Neuronal stem cell (in vitro differentiated cells): Measurements from ENCODE around the gene VARS2.

Source experiments
- DNase-seq: peaks from one replicate; pipeline ENCODE4 v3.0.0-alpha.2; 2013; ENCODE audit warnings: low spot score
- H2AFZ ChIP-seq: one replicate; pipeline ENCODE4 v1.6.1; 2013; ENCODE audit warnings: mild to moderate bottlenecking, low read length, inconsistent platforms
- H2AK5ac ChIP-seq: 2 replicates; pipeline ENCODE4 v1.6.1; 2013; ENCODE audit warnings: low read depth, mild to moderate bottlenecking, inconsistent platforms, low read length, moderate library complexity, mixed read lengths
- H2BK120ac ChIP-seq: 2 replicates; pipeline ENCODE4 v1.6.1; 2013; ENCODE audit warnings: low read depth, mild to moderate bottlenecking, inconsistent platforms, low read length, moderate library complexity, mixed read lengths
- H2BK12ac ChIP-seq: one replicate; pipeline ENCODE4 v1.6.1; 2013; ENCODE audit warnings: low read length, inconsistent platforms
- H2BK15ac ChIP-seq: 2 replicates; pipeline ENCODE4 v1.6.1; 2013; ENCODE audit warnings: mild to moderate bottlenecking, low read length, inconsistent platforms, mixed read lengths
- H2BK5ac ChIP-seq: one replicate; pipeline ENCODE4 v1.6.1; 2013; ENCODE audit warnings: inconsistent platforms, mild to moderate bottlenecking, low read length, moderate library complexity
- H3K14ac ChIP-seq: one replicate; pipeline ENCODE4 v1.6.1; 2013; ENCODE audit warnings: low read length, inconsistent platforms
- H3K18ac ChIP-seq: 2 replicates; pipeline ENCODE4 v1.6.1; 2013; ENCODE audit warnings: low read length, inconsistent platforms
- H3K23ac ChIP-seq: 2 replicates; pipeline ENCODE4 v1.6.1; 2013; ENCODE audit warnings: low read depth, mild to moderate bottlenecking, mixed read lengths, low read length, inconsistent platforms; ENCODE audit not compliant: poor library complexity
- H3K27ac ChIP-seq: replicated peaks from 3 replicates; pipeline ENCODE4 v1.5.1; 2013; ENCODE audit warnings: low read length, inconsistent platforms
- H3K27me3 ChIP-seq, 3 experiments: 2 replicates each; pipeline ENCODE4 v1.6.1; 2013; ENCODE audit warnings: low read length in 3 of 3, mild to moderate bottlenecking in 2 of 3, inconsistent platforms in 1 of 3, low read depth in 1 of 3, mixed read lengths in 1 of 3, moderate library complexity in 1 of 3; ENCODE audit not compliant: control insufficient read depth in 3 of 3, insufficient read depth in 3 of 3
- H3K36me3 ChIP-seq, 2 donors: replicated peaks in 1 of 2; 2 replicates each; pipeline ENCODE4 v1.6.1; 2013; ENCODE audit warnings: low read length in 2 of 2; ENCODE audit not compliant: control insufficient read depth in 2 of 2, insufficient read depth in 2 of 2
- H3K4ac ChIP-seq: 2 replicates; pipeline ENCODE4 v1.6.1; 2013; ENCODE audit warnings: inconsistent platforms, mild to moderate bottlenecking, low read length, moderate library complexity
- H3K4me1 ChIP-seq, 2 donors: 1 replicate in 1 of 2; 2 replicates in 1 of 2; pipeline ENCODE4 v1.6.1; 2013; ENCODE audit warnings: low read length in 2 of 2, low read depth in 1 of 2; ENCODE audit not compliant: control insufficient read depth in 2 of 2, insufficient read depth in 1 of 2
- H3K4me2 ChIP-seq: one replicate; pipeline ENCODE4 v1.6.1; 2013; ENCODE audit warnings: mild to moderate bottlenecking, low read length, inconsistent platforms; ENCODE audit not compliant: insufficient read depth, poor library complexity, severe bottlenecking
- H3K4me3 ChIP-seq, 2 donors: 2 replicates each; pipeline ENCODE4 v1.5.1; 2013; ENCODE audit warnings: low read length in 2 of 2, mild to moderate bottlenecking in 2 of 2, inconsistent platforms in 1 of 2, moderate library complexity in 1 of 2
- H3K79me1 ChIP-seq: one replicate; pipeline ENCODE4 v1.6.1; 2013; ENCODE audit warnings: low read depth, mild to moderate bottlenecking, inconsistent platforms, low read length, moderate library complexity
- H3K9ac ChIP-seq: one replicate; pipeline ENCODE4 v1.6.1; 2013; ENCODE audit warnings: mild to moderate bottlenecking, low read depth, low read length, inconsistent platforms; ENCODE audit not compliant: poor library complexity
- H3K9me3 ChIP-seq, 2 donors: replicated peaks in 1 of 2; 2 replicates each; pipeline versions ENCODE3 to v1.6.1; 2013; ENCODE audit warnings: low read length in 2 of 2, mild to moderate bottlenecking in 2 of 2, inconsistent platforms in 1 of 2, low read depth in 1 of 2, mixed read lengths in 1 of 2, moderate library complexity in 1 of 2; ENCODE audit not compliant: control insufficient read depth in 2 of 2, insufficient read depth in 1 of 2
- H4K8ac ChIP-seq: one replicate; pipeline ENCODE4 v1.6.1; 2013; ENCODE audit warnings: low read depth, mild to moderate bottlenecking, inconsistent platforms, low read length, moderate library complexity
- H4K91ac ChIP-seq: one replicate; pipeline ENCODE4 v1.6.1; 2013; ENCODE audit warnings: low read length, low read depth, mild to moderate bottlenecking, inconsistent platforms; ENCODE audit not compliant: poor library complexity
- WGBS, 2 donors: extraction: QIAGEN DNeasy Blood & Tissue Kit; methylation state at CpG; one replicate each; pipeline ENCODE4 v1.1.7; 2013; ENCODE audit warnings: missing lambda C conversion rate in 2 of 2, mixed read lengths in 1 of 2; ENCODE audit not compliant: insufficient read length in 2 of 2, insufficient replicate concordance in 1 of 2; ENCODE audit errors: extremely low coverage in 2 of 2; 5-methylcytosine and 5-hydroxymethylcytosine counted together

Gene VARS2

GRCh38 chr6:30880698-30881252, 33.3 kb upstream of the VARS2 start:
- Histone ChIP-seq H3K9ac (peak overlapping the region; percentile 97), H4K91ac (no peak overlapping the region), H3K4me2 (peak overlapping the region; percentile 92), H2BK5ac (peak overlapping the region; percentile 97), H3K27ac (peak overlapping the region; percentile 98), H3K36me3 (peaks cover 3 to 10% of the 10 kb centered on the region in 2 donors), H3K9me3 (no peaks in the 10 kb centered on the region), H4K8ac (no peak overlapping the region), H3K23ac (no peak overlapping the region), H2AK5ac (peak overlapping the region; percentile 48), H3K27me3 (no peaks in the 10 kb centered on the region), H3K4me1 (peaks cover 39 to 40% of the 10 kb centered on the region in 2 donors), H2BK120ac (peak overlapping the region; percentile 78), H3K4me3 (peak overlapping the region; percentile 61 to 84), H2BK15ac (peak overlapping the region; percentile 33), H3K14ac (no peak overlapping the region), H2BK12ac (peak overlapping the region; percentile 27), H3K4ac (no peak overlapping the region), H3K79me1 (peaks cover 6% of the 10 kb centered on the region), H2AFZ (no peak overlapping the region), H3K18ac (peak overlapping the region; percentile 99)
- DNase-seq: peak; percentile 95
- no CpG with 5 or more reads among the region's 16 CpGs for WGBS, 2 donors

- Histone ChIP-seq H3K4me2 (peak overlapping the region; percentile 92), H3K27me3 (no peaks in the 10 kb centered on the region), H3K79me1 (peaks cover 6% of the 10 kb centered on the region), H2AK5ac (peak overlapping the region; percentile 90), H3K36me3 (peaks cover 3 to 10% of the 10 kb centered on the region in 2 donors), H3K9ac (peak overlapping the region; percentile 97), H3K4me3 (peak overlapping the region; percentile 61 to 84), H3K4ac (peak overlapping the region; percentile 24), H3K14ac (no peak overlapping the region), H3K27ac (peak overlapping the region; percentile 98), H2BK15ac (peak overlapping the region; percentile 99), H2BK120ac (peak overlapping the region; percentile 78), H4K91ac (peak overlapping the region; percentile 64), H4K8ac (no peak overlapping the region), H3K18ac (peak overlapping the region; percentile 99), H3K4me1 (peaks cover 42 to 46% of the 10 kb centered on the region in 2 donors), H2BK5ac (peak overlapping the region; percentile 97), H3K23ac (peak overlapping the region; percentile 3), H2BK12ac (peak overlapping the region; percentile 59), H3K9me3 (no peaks in the 10 kb centered on the region), H2AFZ (no peak overlapping the region)
- no peak for DNase-seq
- no CpG with 5 or more reads among the region's 14 CpGs for WGBS, 2 donors
Measured at GRCh38 chr6:30881392-30882203, 32.4 kb upstream of the VARS2 start.

GRCh38 chr6:30882204-30882758, 31.8 kb upstream of the VARS2 start:
- Histone ChIP-seq H3K27me3 (no peaks in the 10 kb centered on the region), H2BK120ac (peak overlapping the region; percentile 66), H3K18ac (peak overlapping the region; percentile 97), H2AFZ (no peak overlapping the region), H3K27ac (peak overlapping the region; percentile 98), H3K4me3 (peak overlapping the region; percentile 61 to 84), H3K36me3 (peaks cover 3 to 16% of the 10 kb centered on the region in 2 donors), H2BK12ac (peak overlapping the region; percentile 59), H3K9ac (peak overlapping the region; percentile 97), H2BK15ac (peak overlapping the region; percentile 99), H3K4me1 (peaks cover 44 to 50% of the 10 kb centered on the region in 2 donors), H4K91ac (peak overlapping the region; percentile 64), H3K14ac (no peak overlapping the region), H4K8ac (no peak overlapping the region), H3K79me1 (peaks cover 6% of the 10 kb centered on the region), H2AK5ac (peak overlapping the region; percentile 90), H2BK5ac (peak overlapping the region; percentile 93), H3K4ac (peak overlapping the region; percentile 24), H3K4me2 (peak overlapping the region; percentile 92), H3K9me3 (no peaks in the 10 kb centered on the region), H3K23ac (peak overlapping the region; percentile 3)
- WGBS, 2 donors: no CpG with 5 or more reads among the region's 8 CpGs
- DNase-seq: peak; percentile 40
